OCI-LY3 (cell line): ENCODE results near the gene NPSR1.

Experiments
- CTCF ChIP-seq: fragments of 200-600, 300-600 bp; sonication (generic); IDR thresholded peaks from 2 replicates; pipeline ENCODE4 v1.5.1; 2014; ENCODE audit warnings: antibody characterized with exemption, low read length, low read depth
- EZH2phosphoT487 ChIP-seq: fragments of 200-600 bp; shearing (Covaris generic); IDR thresholded peaks from 2 replicates; pipeline ENCODE4 v1.6.1; 2018; ENCODE audit warnings: antibody characterized with exemption, mixed run types, low read depth

DNA sequence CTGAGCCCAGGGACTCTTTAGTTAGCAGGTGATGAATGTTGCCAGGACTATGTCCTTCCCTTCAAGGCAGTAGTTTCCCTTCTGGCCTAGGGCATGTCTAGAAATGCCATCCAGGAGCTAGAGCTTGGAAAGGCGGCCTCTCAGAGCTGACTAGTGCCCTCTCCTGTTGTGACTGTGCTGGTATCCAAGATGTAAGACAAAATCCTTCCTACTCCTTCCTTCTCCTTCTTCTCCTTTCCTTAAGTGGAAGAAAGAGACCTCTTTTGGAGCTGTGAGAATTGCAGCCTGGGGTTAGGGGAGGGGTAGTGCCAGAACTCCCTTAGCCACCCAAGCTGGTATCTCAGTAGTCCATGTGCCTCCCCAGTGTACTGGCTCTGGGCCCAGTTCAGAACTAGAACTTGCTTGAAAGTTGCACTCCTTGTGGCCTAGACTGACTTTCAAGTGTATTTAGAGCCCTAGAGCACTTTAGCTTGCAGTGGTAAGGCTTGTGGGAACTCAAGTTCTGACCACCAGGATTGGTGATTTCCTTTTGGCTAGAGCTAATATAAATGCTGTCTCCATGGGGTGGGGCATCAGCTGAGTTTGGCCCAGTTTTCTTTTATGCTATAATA lies 118.8 kb downstream of the NPSR1 start:
- TF ChIP-seq CTCF, result no peak
- no peak for TF ChIP-seq EZH2phosphoT487
